Naive B cell (primary cell): Measurements from ENCODE around the gene DECR2. TPM values are rescaled to one million over a fixed set of nuclear protein-coding genes. Genes with fewer than 3 reads are reported as not detected.
"Not testable (repeated sequence)": the region's sequence is repeated elsewhere in the genome, so short reads cannot be mapped to it uniquely, and the experiment has no call there.

Experiments used
- ATAC-seq, 2 donors: fragments of 150-1000 bp; cut with Tn5 transposase; 2 replicates each; pipeline ENCODE4 v1.10.0; 2021; ENCODE audit warnings: low read depth in 2 of 2, mild to moderate bottlenecking in 2 of 2, moderate library complexity in 2 of 2
- DNase-seq: peaks from one replicate; pipeline ENCODE4 v3.0.0; 2022
- H3K27ac Mint-ChIP-seq, 6 donors: one replicate each; pipeline ENCODE4 v1.8.0; 2020 to 2022; ENCODE audit warnings: mild to moderate bottlenecking in 6 of 6, mixed read lengths in 6 of 6, moderate library complexity in 5 of 6, inconsistent platforms in 2 of 6
- H3K27me3 Mint-ChIP-seq, 3 donors: one replicate each; pipeline ENCODE4 v1.8.0; 2021 to 2022; ENCODE audit warnings: mixed read lengths in 3 of 3, mild to moderate bottlenecking in 1 of 3
- H3K36me3 Mint-ChIP-seq, 2 donors: one replicate each; pipeline ENCODE4 v1.8.0; 2020 to 2022; ENCODE audit warnings: mixed read lengths in 2 of 2, inconsistent platforms in 1 of 2, mild to moderate bottlenecking in 1 of 2
- H3K4me1 Mint-ChIP-seq, 3 donors: one replicate each; pipeline ENCODE4 v1.8.0; 2020 to 2022; ENCODE audit warnings: mixed read lengths in 3 of 3, inconsistent platforms in 1 of 3, mild to moderate bottlenecking in 1 of 3, moderate library complexity in 1 of 3
- H3K4me3 Mint-ChIP-seq, 8 donors: one replicate each; pipeline ENCODE4 v1.8.0; 2020 to 2022; ENCODE audit warnings: mild to moderate bottlenecking in 8 of 8, mixed read lengths in 8 of 8, moderate library complexity in 8 of 8, inconsistent platforms in 2 of 8
- H3K9me3 Mint-ChIP-seq, 7 donors: one replicate each; pipeline ENCODE4 v1.8.0; 2020 to 2022; ENCODE audit warnings: mixed read lengths in 7 of 7, mild to moderate bottlenecking in 5 of 7, inconsistent platforms in 2 of 7, moderate library complexity in 1 of 7
- polyA plus RNA-seq, 6 donors: library from polyadenylated mRNA; unstranded; fragments of 300-500 nt; fragmentation: Illumina TruSeq; gene quantifications; one replicate each; pipeline ENCODE4 v1.2.3, GENCODE V29; 2021; ENCODE audit warnings: low read depth in 6 of 6

DECR2 gene
- polyA plus RNA-seq, 6 donors from 2014 or later = 3.8 to 9.4 (median 5.2) TPM

GRCh38 chr16:410516-411178, 9.0 kb downstream of the DECR2 start:
- no peak for ATAC-seq
- Mint-ChIP-seq H3K4me1 (no peaks in the 10 kb centered on the region), H3K36me3 (no peaks in the 10 kb centered on the region), H3K4me3 (no peak overlapping the region), H3K27ac (no peak overlapping the region), H3K9me3 (no peaks in the 10 kb centered on the region), H3K27me3 (no peaks in the 10 kb centered on the region)
- no peak for DNase-seq

GRCh38 chr16:411576-412265, 10.0 kb downstream of the DECR2 start:
- no peaks in the 10 kb centered on the region for H3K27me3 Mint-ChIP-seq
- no peak overlapping the region for H3K27ac Mint-ChIP-seq
- no peaks in the 10 kb centered on the region for H3K4me1 Mint-ChIP-seq
- H3K9me3 Mint-ChIP-seq = no peaks in the 10 kb centered on the region
- DNase-seq (no peak), ATAC-seq (no peak)
- H3K4me3 Mint-ChIP-seq = no peak overlapping the region
- H3K36me3 Mint-ChIP-seq = no peaks in the 10 kb centered on the region

- no peaks in the 10 kb centered on the region for H3K9me3 Mint-ChIP-seq
- no peaks in the 10 kb centered on the region for H3K27me3 Mint-ChIP-seq
- no peaks in the 10 kb centered on the region for H3K36me3 Mint-ChIP-seq
- ATAC-seq (no peak), DNase-seq (no peak)
- H3K4me1 Mint-ChIP-seq = no peaks in the 10 kb centered on the region
- no peak overlapping the region for H3K4me3 Mint-ChIP-seq
- no peak overlapping the region for H3K27ac Mint-ChIP-seq
Measured at GRCh38 chr16:414395-415169, 12.9 kb downstream of the DECR2 start.

GRCh38 chr16:415170-415498, 13.4 kb downstream of the DECR2 start:
- not testable (repeated sequence) for H3K27me3 Mint-ChIP-seq, H3K4me1 Mint-ChIP-seq, H3K9me3 Mint-ChIP-seq, H3K36me3 Mint-ChIP-seq, ATAC-seq, H3K4me3 Mint-ChIP-seq, DNase-seq, H3K27ac Mint-ChIP-seq

- not testable (repeated sequence) for ATAC-seq, DNase-seq, H3K4me3 Mint-ChIP-seq, H3K9me3 Mint-ChIP-seq, H3K27ac Mint-ChIP-seq, H3K36me3 Mint-ChIP-seq
- peaks cover 12 to 20% (median 18%) of the 10 kb centered on the region in 3 donors for H3K4me1 Mint-ChIP-seq
- H3K27me3 Mint-ChIP-seq = peaks cover 0 to 14% (median 4%) of the 10 kb centered on the region in 3 donors
Measured at GRCh38 chr16:422179-422578, 20.5 kb downstream of the DECR2 start.

- peak overlapping the region in 4 of 6 donors; percentile 41 to 87 (median 86) for H3K27ac Mint-ChIP-seq
- DNase-seq = no peak
- H3K36me3 Mint-ChIP-seq = peaks cover 0 to 4% of the 10 kb centered on the region in 2 donors
- H3K4me1 Mint-ChIP-seq = peaks cover 17 to 37% (median 30%) of the 10 kb centered on the region in 3 donors
- H3K4me3 Mint-ChIP-seq = peak overlapping the region; percentile 84 to 95 (median 92)
- peaks cover 0 to 15% (median 4%) of the 10 kb centered on the region in 3 donors for H3K27me3 Mint-ChIP-seq
- H3K9me3 Mint-ChIP-seq = no peaks in the 10 kb centered on the region
- no peak for ATAC-seq
Measured at GRCh38 chr16:424033-424622, 22.4 kb downstream of the DECR2 start.

- no peak for ATAC-seq
- peak overlapping the region; percentile 84 to 95 (median 92) for H3K4me3 Mint-ChIP-seq
- no peaks in the 10 kb centered on the region for H3K9me3 Mint-ChIP-seq
- peak overlapping the region in 5 of 6 donors; percentile 41 to 87 (median 86) for H3K27ac Mint-ChIP-seq
- peaks cover 0 to 4% of the 10 kb centered on the region in 2 donors for H3K36me3 Mint-ChIP-seq
- H3K27me3 Mint-ChIP-seq = peaks cover 0 to 15% (median 4%) of the 10 kb centered on the region in 3 donors
- H3K4me1 Mint-ChIP-seq = peaks cover 17 to 37% (median 32%) of the 10 kb centered on the region in 3 donors
- DNase-seq = no peak
Measured at GRCh38 chr16:424623-425081, 23.0 kb downstream of the DECR2 start.

GRCh38 chr16:425082-425718, 23.5 kb downstream of the DECR2 start, which contains the start of gene RAB11FIP3:
Gene RAB11FIP3, plus strand, starts transcription at chr16:425649. Its CDS starts 358 bp downstream, at chr16:426007.
- Mint-ChIP-seq H3K27me3 (peaks cover 0 to 15% (median 4%) of the 10 kb centered on the region in 3 donors), H3K4me3 (peak within 1 kb of the TSS; percentile 84 to 95 (median 92)), H3K36me3 (peaks cover 0 to 4% of the 10 kb centered on the region in 2 donors), H3K27ac (peak within 1 kb of the TSS; percentile 86 to 97 (median 94)), H3K4me1 (peaks cover 17 to 37% (median 32%) of the 10 kb centered on the region in 3 donors), H3K9me3 (no peaks in the 10 kb centered on the region)
- peak; percentile 86 to 87 for ATAC-seq
- peak; percentile 87 for DNase-seq

GRCh38 chr16:425740-426114, 24.0 kb downstream of the DECR2 start:
- peaks cover 17 to 38% (median 32%) of the 10 kb centered on the region in 3 donors for H3K4me1 Mint-ChIP-seq
- H3K27ac Mint-ChIP-seq = peak overlapping the region in 3 of 6 donors; percentile 86 to 97 (median 95)
- H3K36me3 Mint-ChIP-seq = peaks cover 0 to 4% of the 10 kb centered on the region in 2 donors
- peak; percentile 52 to 53 for ATAC-seq
- DNase-seq = no peak
- no peaks in the 10 kb centered on the region for H3K9me3 Mint-ChIP-seq
- peaks cover 0 to 12% (median 3%) of the 10 kb centered on the region in 3 donors for H3K27me3 Mint-ChIP-seq
- H3K4me3 Mint-ChIP-seq = peak overlapping the region; percentile 84 to 95 (median 92)

GRCh38 chr16:426115-426905, 24.6 kb downstream of the DECR2 start:
- Mint-ChIP-seq H3K27ac (peak overlapping the region in 4 of 6 donors; percentile 15 to 84 (median 72)), H3K9me3 (no peaks in the 10 kb centered on the region), H3K4me1 (peaks cover 21 to 44% (median 36%) of the 10 kb centered on the region in 3 donors), H3K36me3 (peaks cover 0 to 7% of the 10 kb centered on the region in 2 donors), H3K4me3 (peak overlapping the region; percentile 79 to 89 (median 86)), H3K27me3 (peaks cover 0 to 9% (median 0%) of the 10 kb centered on the region in 3 donors)
- ATAC-seq (no peak), DNase-seq (no peak)

GRCh38 chr16:426906-427249, 25.2 kb downstream of the DECR2 start:
- ATAC-seq = no peak
- Mint-ChIP-seq H3K4me3 (peak overlapping the region; percentile 79 to 89 (median 86)), H3K27me3 (peaks cover 0 to 9% (median 0%) of the 10 kb centered on the region in 3 donors), H3K27ac (peak overlapping the region; percentile 38 to 84 (median 68)), H3K9me3 (no peaks in the 10 kb centered on the region), H3K4me1 (peaks cover 21 to 44% (median 36%) of the 10 kb centered on the region in 3 donors), H3K36me3 (peaks cover 0 to 7% of the 10 kb centered on the region in 2 donors)
- DNase-seq = peak; percentile 11

GRCh38 chr16:427250-427649, 25.6 kb downstream of the DECR2 start:
- H3K4me3 Mint-ChIP-seq = peak overlapping the region; percentile 79 to 89 (median 86)
- DNase-seq (no peak), ATAC-seq (no peak)
- H3K27ac Mint-ChIP-seq = peak overlapping the region in 5 of 6 donors; percentile 38 to 83 (median 53)
- peaks cover 0 to 7% of the 10 kb centered on the region in 2 donors for H3K36me3 Mint-ChIP-seq
- H3K27me3 Mint-ChIP-seq = peaks cover 0 to 9% (median 0%) of the 10 kb centered on the region in 3 donors
- no peaks in the 10 kb centered on the region for H3K9me3 Mint-ChIP-seq
- peaks cover 21 to 44% (median 36%) of the 10 kb centered on the region in 3 donors for H3K4me1 Mint-ChIP-seq
